Measurements from ENCODE around the gene TMEM30B. TPM values are rescaled to one million over a fixed set of nuclear protein-coding genes. Genes with fewer than 3 reads are reported as not detected.

Gene TMEM30B
- total and polyA plus RNA-seq, 2 of the 13 experiments (the other 11 are each of a cell fraction or from before 2014, with no cell fraction given) = not detected

- TF ChIP-seq ZNF225 (CRISPR knock-in tag; IDR thresholded peaks at IDR 0.05) (no peak), DDIT3 (CRISPR knock-in tag; IDR thresholded peaks at IDR 0.05) (no peak), FOXK2 (IDR thresholded peaks at IDR 0.05) (no peak), ZNF781 (CRISPR knock-in tag; IDR thresholded peaks at IDR 0.05; ENCODE audit: borderline replicate concordance, not compliant biosample characterization) (no peak), ZNF563 (CRISPR knock-in tag; IDR thresholded peaks at IDR 0.05) (no peak), HNF1B (CRISPR knock-in tag; IDR thresholded peaks at IDR 0.05) (no peak), MIXL1 (CRISPR knock-in tag; IDR thresholded peaks at IDR 0.05) (no peak), JUN (CRISPR knock-in tag; IDR thresholded peaks at IDR 0.05) (no peak), PRDM10 (CRISPR knock-in tag; IDR thresholded peaks at IDR 0.05; ENCODE audit: low read depth) (no peak), TIGD3 (CRISPR knock-in tag; IDR thresholded peaks at IDR 0.05; ENCODE audit: borderline replicate concordance) (no peak), ZNF770 (CRISPR knock-in tag; IDR thresholded peaks at IDR 0.05) (peak; percentile 97), NR2F6 (IDR thresholded peaks at IDR 0.05) (no peak), NR2F6 (CRISPR knock-in tag; IDR thresholded peaks at IDR 0.05) (0 out of 2 replicates have a peak, but pooled peaks have one; percentile 44), CEBPG (CRISPR knock-in tag; IDR thresholded peaks at IDR 0.05) (peak; percentile 72), NCOR1 (IDR thresholded peaks at IDR 0.05; ENCODE audit: borderline replicate concordance, low read length) (no peak), ZNF121 (CRISPR knock-in tag; IDR thresholded peaks at IDR 0.05) (0 out of 2 replicates have a peak, but pooled peaks have one; percentile 11)
- TF ChIP-seq, protein P1, sequence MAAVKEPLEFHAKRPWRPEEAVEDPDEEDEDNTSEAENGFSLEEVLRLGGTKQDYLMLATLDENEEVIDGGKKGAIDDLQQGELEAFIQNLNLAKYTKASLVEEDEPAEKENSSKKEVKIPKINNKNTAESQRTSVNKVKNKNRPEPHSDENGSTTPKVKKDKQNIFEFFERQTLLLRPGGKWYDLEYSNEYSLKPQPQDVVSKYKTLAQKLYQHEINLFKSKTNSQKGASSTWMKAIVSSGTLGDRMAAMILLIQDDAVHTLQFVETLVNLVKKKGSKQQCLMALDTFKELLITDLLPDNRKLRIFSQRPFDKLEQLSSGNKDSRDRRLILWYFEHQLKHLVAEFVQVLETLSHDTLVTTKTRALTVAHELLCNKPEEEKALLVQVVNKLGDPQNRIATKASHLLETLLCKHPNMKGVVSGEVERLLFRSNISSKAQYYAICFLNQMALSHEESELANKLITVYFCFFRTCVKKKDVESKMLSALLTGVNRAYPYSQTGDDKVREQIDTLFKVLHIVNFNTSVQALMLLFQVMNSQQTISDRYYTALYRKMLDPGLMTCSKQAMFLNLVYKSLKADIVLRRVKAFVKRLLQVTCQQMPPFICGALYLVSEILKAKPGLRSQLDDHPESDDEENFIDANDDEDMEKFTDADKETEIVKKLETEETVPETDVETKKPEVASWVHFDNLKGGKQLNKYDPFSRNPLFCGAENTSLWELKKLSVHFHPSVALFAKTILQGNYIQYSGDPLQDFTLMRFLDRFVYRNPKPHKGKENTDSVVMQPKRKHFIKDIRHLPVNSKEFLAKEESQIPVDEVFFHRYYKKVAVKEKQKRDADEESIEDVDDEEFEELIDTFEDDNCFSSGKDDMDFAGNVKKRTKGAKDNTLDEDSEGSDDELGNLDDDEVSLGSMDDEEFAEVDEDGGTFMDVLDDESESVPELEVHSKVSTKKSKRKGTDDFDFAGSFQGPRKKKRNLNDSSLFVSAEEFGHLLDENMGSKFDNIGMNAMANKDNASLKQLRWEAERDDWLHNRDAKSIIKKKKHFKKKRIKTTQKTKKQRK (IDR thresholded peaks at IDR 0.05; ENCODE audit: low read length) = no peak
- TF ChIP-seq, protein P2, sequence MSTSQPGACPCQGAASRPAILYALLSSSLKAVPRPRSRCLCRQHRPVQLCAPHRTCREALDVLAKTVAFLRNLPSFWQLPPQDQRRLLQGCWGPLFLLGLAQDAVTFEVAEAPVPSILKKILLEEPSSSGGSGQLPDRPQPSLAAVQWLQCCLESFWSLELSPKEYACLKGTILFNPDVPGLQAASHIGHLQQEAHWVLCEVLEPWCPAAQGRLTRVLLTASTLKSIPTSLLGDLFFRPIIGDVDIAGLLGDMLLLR (CRISPR knock-in tag; IDR thresholded peaks at IDR 0.05) = no peak
Observed at GRCh38 chr14:61270714-61271113, 10.4 kb downstream of the TMEM30B start (continued).

All from HepG2 (cell line).